ENCODE data around the gene C1GALT1.

C1GALT1 gene

DNA sequence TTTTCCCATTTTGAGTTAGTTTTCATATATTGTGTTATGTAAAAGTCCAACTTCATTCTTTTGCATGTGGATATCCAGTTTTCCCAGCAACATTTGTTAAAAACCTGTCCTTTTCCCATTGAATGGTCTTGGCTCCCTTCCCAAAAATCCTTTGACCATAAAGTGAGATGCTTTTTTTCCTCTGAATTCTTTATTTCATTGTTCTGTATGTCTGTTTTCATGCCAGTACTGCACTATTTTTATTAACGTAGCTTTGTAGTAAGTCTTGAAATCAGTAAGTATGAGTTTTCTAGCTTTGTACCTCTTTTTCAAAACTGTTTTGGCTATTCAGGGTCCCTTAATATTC is 20.0 kb downstream of the C1GALT1 start:
- no peak for DNase-seq

DNA sequence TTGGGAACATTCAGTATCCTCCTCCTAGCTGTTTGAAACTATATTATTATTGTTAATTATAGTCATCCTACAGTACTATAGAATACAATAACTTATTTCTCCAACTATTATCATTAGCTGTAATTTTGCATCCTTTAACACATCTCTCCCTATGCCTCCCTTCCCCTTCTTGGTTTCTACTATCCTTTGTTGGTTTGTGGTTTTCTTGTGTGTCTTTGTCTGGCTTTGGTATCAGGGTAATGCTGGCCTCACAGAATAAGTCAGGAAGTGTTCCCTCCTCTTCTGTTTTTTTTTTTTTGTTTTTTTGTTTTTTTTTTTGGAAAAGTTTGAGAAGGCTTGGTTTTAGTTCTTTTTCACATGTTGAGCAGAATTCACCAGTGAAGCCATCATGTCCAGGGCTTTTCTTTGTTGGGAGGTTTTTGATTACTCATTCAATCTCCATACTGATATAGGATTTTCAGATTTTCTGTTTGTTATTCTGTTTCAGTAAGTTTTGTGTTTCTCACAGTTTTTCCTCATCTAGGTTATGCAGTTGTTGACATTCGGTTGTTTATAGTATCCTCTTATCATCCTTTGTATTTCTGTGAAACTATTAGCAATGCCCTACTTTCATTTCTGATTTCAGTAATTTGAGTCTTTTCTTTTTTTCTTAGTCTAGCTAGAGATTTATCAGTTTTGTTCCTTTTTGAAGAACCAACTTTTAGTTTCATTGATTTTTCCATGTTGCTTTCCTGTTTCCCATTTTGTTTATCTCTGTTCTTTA is 21.6 kb downstream of the C1GALT1 start:
- no peak for DNase-seq

DNA sequence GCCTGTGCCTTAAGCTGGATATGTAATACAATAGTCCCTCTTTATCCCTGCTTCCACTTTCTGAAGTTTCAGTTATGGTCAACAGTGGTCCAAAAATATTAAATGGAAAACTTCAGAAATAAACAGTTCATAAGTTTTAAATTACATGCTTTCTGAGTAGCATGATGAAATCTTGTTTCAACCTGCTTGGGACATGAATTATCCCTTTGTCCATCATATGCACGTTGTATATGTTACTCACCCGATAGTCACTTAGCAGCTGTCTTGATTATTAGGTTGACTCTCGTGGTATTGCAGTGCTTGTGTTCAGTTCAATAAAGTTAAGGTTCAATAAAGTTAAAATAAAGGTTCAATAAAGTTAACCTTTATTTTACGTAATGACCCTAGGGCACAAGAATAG is 25.5 kb downstream of the C1GALT1 start:
- DNase-seq: no peak

DNA sequence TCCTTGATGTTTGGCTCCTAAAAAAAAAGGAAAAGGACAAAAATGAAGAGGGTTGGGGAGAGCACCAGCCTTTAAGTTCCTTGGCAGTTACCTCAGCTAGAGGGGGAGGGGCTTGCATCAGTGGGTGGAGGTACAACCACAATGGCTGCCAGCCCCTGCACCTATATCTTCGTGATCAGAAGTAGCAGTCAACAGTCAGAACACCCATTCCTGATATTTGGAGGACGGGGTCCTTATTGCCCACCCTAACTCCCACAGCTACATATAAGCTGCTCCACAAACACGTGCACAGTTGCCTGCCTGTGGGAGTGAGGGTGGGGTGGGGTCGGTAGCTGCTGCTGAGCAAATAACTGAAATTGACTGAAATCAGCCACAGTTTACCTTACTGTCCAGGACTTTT is 26.2 kb downstream of the C1GALT1 start:
- DNase-seq: no peak

DNA sequence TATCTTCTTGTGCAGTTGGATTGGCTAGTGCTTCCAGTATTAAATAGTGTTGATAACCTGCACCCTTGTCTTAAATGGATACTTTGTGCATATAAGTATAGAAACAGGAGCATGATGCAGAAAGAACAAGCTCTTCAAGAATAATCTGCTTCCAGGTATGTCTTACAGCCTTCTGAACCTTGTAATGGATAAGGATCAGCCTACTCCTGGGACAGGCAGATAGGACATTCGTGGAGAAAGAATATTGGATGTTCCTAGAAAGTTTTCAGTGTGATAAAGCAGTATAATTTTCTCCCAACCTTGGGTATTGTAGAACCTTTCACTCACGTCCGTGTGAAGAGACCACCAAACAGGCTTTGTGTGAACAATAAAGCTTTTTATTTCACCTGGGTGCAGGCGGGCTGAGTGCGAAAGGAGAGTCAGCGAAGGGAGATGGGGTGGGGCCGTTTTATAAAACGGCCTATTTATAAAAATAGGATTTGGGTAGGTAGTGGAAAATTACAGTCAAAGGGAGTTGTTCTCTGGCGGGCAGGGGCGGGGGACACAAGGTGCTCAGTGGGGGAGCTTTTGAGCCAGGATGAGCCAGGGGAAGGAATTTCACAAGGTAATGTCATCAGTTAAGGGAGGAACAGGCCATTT is 27.2 kb downstream of the C1GALT1 start:
- DNase-seq: no peak

DNA sequence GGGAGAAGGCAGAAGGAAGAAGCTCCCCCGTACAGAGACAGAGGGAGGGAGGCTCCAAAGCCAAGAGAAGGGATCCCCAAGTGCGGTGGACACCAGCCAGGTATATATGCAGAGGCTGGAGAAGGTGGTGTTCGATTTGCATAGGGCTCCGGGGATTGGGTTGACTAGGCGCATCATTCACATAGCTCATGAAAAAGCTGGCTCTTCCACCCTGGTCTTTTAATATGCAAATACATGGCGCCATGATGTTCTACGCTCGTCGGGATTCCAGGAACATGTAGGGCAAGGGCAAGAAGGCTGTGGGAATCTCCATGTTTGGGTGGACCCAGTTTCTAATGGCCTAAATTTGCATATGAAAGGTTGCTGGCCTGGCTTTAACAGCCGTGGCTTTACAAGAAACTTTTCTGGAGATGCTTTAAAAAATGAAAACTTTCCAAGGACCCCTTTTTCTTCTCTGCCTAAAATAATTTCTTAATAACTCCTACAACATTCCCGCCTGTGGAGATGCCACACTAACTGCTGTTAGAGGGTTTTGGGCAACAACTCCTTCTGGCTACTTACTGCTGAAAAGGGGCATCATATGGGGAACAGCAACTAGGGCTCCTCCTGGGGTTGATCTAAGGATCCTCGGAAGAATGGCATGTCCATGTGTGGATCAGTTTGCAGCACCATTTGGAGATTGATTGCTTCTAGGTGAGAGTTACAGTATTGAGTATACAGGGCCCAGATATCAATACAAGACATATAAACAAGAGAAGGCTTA is 28.3 kb downstream of the C1GALT1 start:
- DNase-seq: no peak

DNA sequence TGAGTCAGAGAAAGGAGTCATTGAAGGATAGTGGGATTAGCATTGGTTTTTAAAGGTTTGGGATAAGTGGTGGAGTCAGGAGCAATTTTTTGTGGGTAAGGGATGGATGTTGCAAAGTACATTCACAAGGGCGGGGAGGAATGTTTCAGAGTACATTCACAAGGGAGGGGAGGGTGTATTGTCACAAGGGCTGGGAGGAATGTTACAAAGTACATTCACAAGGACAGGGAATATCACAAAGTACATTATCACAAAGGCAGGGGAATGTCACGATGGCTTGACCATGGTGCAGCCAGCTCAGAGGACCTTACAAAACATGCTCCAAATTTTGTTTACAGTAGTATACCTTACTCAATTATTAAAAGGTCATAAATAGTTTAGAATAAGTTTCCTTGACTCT is 30.3 kb downstream of the C1GALT1 start:
- DNase-seq: no peak

DNA sequence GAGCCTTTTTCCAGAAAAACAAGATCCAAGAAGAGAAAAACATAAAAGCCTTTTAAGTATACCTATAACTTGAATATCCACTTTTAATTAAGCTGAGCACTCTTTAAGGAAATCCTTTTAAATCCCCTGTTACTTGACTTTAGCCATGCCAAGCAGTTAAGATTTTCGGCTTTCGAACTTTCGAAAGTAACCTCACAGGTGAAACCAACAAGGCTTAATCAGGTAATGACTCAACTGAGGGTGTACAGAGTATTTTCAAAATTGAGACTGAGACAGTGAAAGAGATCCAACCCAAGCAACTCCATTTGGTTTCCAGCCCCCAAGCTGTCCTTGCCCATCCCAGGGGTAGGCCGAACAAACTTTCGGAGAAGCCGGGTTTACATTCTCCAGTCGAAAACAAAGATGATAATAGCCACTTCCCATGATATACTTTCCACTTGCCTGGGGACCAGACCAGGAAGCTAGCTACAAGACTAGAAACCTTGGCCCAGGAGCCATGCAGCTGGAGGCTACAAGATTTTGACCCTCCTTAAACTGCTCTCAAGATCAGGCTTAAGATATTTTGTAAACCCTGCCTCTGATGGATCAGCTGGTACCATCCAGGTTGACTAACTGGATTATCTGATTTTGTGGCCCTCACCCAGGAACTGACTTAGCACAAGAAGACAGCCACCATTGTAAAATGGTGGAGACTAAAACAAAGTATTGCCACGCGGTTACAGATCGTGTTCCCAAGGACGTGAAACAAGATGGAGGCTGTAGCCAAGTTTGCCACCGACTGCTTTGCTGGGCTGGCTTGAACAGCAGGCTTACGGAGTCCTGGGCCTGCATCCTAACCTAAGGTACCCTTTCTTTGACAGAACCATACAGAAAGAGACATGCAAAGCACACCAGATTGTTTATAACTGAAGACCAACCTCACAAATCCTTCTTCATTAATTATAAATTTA is 32.3 kb downstream of the C1GALT1 start:
- DNase-seq: no peak

DNA sequence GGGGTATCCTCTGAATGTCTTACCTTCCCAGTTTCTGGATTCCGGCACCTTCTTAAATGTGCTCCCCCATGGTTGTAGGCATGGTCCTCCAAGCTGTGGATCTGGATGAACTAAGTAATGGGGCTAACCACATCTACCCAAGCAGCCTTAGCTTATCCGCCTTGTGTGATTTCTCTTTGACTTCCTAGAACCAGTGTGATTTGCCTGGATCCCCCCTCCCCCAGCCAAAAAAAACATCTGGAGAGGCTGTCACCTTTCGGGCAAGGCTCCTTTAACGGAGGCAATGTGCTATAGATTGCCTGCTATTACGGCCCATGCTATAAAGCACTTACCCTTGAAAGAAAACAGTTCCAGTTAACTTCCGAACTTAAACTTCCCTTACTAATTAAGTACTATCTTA is 33.9 kb downstream of the C1GALT1 start:
- DNase-seq: no peak

DNA sequence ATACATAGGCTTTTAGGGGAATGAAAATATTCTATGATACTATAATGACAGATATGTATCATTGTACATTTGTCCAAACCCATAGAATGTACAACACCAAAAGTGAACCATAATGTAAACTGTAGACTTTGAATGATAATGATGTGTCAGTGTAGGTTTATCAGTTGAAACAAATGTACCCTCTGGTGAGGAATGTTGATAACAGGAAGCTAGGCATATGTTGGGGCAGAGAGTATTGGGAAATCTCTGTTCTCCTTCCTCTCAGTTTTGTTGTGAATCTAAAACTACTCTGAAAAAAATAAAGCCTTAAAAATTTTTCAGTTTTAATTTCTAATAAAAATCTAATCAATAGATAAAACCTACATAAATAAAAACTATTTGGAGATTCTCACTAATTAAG is 36.9 kb downstream of the C1GALT1 start:
- no peak for DNase-seq

DNA sequence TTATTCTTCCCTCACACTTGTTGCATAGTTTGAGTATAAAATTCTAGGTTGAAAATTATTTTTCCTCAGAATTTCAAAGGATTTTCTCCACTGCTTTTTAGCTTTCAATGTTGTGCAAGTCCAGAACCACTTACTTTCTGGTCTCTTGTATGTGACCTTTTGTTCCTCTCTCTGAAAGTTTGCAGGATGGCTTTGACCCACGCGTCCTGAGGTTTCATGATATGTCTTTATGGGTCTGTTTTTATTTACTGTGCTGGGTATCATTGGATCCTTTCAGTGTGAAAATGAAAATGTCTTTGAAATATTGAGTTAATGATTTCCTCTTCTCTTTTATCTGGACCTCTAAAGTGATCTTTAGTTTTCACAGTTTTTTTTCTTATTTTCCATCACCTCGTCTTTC is 38.5 kb downstream of the C1GALT1 start:
- DNase-seq: no peak

DNA sequence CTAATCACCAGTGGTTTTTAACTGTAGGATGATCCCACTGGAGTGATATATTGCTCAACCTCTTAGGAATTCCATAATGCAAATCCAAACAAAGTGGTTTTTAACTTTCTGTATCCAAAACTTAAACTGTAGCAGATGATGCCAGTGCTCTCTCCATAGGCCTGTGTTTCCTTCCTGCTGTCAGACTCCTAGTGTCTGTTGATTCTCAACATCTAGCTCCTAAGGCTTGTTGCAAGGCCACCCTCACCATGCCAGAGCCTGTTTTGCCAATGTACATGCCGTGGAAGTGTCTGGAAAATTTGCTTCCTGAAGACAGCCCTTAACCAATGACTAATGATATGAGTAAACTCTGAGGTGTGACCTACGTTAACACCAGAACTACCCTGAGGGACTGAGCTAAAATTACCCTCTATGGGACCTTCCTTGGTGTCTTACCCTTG is 39.3 kb downstream of the C1GALT1 start:
- no peak for DNase-seq

DNA sequence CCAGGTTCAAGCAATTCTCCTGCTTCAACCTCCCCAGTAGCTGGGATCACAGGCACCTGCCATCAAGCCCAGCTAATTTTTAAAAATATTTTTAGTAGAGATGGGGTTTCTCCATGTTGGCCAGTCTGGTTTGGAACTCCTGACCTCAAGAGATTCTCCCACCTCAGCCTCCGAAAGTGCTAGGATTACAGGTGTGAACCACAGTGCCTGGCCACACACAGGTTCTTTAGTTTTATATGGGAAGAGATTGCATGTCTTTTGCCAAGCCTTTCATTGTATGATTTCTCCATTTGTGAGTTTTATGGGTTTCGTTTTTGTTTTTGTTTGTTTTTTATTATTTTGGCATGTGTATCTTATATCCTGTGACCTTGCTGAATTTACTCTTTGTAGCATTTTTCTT is 40.9 kb downstream of the C1GALT1 start:
- no peak for DNase-seq

DNA sequence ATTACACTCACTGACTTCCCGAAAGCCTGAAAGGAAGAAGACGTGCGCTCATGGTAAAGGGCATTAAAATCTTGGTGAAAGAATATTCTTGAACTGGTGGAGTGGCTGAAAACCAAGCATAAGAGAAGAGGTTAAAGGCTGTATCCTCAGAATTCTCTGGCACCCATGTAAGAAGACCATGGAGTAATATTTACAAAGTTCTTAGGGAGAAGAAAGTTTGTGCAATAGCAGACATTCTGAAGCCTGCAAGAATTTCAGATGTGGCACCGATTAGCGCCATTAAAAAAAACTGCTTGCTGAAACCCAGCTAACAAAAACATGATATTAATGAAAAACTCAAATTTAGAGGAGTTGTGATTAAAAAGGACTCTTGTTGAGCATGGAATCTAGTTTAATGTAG is 44.1 kb downstream of the C1GALT1 start:
- no peak for DNase-seq

DNA sequence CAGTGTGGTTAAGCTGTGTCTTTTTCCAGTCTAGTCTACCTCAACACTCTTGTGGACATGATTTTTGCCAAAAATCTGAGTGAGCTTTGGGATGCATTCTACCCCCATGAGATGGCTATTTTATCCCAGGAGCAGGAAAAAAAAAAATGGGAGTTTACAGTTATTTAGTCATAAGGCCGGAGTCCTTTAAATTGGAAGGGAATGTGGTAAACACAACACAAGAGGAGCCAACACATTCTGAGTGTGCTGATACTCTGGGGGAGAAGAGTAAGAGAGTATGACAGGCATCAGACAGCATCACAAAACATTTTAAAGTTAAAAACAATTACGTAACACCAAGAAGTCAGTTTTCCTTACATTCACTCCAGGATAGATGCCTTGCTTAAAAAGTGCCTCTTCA is 46.1 kb downstream of the C1GALT1 start:
- DNase-seq: no peak

DNA sequence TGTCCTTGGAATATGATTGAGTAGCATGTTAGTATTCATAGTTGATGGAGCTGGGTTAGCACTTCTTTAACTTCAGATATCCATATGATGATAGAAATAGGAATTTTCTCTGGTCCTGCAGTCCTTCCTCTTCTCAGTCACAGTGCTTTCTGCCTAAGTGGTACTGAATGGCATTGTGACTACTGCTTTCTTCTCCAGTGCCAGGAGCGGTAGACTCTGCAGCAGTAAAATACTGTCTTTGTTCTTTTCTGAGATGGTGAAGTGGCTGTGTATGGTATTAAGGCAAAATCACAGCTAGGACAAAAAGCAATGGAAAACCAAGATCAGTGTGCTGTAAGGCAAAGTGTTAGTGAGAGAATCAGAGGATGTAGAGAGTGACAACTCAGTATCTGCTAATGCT is 46.6 kb downstream of the C1GALT1 start:
- no peak for DNase-seq

DNA sequence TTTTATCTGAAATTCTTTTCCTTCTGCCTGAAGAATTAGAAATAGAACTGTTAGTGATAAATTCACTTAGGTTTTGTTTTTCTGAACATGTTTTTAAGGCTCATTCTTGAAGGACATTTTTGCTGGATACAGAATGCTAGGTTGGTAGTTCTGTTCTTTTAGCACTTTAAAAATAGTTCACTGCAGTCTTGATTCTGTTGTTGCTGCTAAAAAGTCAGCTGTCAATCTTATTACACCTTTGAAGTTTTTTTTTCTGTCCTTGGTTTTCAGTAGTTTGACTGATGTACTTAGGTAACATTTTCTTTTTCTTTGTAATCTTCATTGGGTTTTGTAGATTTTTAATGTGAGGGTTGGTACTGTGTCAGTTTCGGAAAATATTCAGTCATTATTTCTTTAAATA is 48.7 kb downstream of the C1GALT1 start:
- DNase-seq: no peak

DNA sequence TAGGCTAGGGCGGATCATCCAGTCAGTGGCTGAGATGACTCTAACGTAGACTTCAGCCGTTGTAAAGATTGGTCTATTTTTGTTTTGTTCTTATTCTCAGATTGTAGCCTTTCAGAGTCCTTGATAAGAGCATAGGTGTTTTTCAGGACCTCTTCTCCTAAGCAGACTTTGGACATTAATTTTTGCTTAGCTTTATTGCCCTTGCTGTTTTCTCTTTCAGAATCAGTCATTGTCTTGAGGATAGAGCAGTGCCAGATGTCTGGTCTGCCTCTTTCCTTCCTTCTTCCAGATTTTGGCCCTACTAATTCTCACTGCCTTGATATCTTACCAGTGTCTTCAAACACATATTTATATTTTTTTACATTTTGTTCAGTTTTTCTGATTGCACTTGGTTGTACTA is 49.5 kb downstream of the C1GALT1 start:
- no peak for DNase-seq

DNA sequence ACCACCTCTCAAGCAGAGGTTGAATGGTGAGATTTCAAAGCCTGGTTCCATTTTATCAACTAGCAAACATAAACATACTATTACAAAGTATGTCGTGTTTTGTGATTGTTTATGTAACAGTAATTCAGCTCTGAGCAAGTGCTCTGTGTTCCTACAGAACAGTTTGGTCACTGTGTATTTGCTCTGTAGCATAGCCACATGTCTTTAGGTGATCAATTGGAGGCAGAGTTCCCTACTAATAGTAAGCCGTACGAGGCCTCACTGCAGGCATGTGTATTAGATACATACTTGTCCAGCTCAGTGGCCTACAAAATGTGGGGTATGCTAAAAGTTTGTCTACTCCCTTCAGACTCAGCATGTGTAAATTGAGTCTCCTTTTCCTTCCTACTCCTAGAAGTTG is 53.0 kb downstream of the C1GALT1 start:
- DNase-seq: no peak

DNA sequence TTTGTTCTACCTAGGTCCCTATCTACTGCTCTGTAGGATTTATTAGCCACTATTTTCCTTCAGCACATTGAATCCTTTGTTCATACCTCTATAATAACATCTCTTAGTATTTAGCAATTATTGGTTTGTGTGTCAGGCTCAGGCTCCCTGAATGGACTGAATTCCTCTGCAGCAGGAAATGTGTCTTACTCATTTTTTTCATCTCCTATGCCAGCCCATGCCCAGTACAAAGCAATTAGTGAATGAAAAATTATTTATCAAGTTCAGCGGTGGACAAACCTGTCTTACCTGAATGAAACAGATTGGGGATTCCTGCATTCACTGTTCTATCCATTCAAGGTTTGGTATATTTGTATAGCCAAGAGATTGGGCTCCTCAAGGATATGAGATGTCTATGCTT is 53.7 kb downstream of the C1GALT1 start:
- no peak for DNase-seq

DNA sequence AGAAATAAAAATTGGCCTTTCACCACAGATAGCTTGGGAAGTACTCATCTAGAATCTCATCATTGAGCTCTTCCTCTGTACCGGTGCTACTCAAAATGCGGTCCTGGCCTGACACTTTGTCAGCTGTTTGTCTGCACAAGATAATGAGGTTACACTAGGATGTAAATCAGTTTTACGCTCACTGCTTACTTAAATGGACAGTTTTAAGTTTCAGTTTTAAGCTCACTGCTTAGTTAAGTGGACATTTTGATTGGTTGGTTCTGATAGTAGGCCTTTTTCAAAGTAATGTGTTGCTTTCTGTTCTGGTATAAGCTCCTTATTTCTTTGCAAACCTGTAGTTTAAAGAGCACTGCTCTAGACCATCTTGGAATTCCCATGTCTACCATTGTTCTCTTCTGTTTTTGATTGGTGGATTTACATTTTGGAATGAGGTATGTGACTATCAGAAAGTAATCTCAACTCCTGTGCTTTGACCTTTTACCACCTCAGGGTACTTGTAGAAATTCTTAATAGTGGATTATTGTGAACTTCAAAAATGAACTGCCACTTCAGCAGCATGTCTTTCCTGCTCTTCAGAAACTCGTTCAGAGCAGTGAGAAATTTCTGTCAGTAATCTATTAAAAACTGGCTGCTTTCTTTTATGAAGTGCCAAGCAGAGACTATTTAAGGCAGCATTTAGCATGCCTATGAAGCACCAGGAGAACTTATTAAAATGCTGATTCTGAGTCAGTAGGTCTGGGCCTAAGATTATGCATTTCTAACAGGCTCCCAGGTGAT is 55.0 kb downstream of the C1GALT1 start:
- DNase-seq: no peak

DNA sequence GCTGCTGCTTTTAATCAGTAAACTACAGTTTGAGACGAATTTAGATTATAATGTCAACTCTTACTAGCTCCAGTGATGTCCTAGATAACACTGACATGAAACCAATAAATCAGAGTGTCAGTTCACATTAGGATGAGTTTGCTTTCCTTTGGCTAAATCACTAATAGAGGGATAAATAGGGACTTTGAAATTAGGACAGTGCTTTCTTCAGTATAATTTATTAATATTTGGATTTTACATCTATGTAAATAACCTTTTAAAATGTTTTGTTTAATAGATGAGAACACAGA is 55.6 kb downstream of the C1GALT1 start:
- DNase-seq: no peak

DNA sequence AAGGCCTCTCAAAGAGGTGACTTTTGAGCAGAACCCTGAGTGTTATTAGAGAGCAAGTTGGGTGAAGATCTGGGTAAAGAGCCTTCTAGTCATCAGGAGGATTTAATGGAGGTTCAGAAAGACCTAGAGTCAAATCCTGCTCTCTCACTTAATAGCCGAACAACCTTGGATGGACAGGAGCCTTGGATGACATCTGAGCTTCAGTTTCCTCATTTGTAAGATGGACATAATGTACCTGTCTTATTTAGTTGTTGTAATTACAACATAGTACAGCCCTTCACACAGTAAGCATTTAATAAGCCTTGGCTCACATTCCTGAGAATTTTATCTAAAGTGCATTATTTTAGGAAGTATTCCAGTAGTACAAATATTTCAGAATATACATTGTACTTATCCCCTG is 57.0 kb downstream of the C1GALT1 start:
- DNase-seq: no peak
